LNCAP (cell line): ENCODE measurements around the gene SORCS2.

ENCODE experiments used
- TF ChIP-seq, protein P1 (sequence below): fragments of 450-650 bp; IDR thresholded peaks from 2 replicates; pipeline ENCODE4 v1.5.1; 2017; ENCODE audit warnings: mild to moderate bottlenecking

SORCS2 gene

DNA sequence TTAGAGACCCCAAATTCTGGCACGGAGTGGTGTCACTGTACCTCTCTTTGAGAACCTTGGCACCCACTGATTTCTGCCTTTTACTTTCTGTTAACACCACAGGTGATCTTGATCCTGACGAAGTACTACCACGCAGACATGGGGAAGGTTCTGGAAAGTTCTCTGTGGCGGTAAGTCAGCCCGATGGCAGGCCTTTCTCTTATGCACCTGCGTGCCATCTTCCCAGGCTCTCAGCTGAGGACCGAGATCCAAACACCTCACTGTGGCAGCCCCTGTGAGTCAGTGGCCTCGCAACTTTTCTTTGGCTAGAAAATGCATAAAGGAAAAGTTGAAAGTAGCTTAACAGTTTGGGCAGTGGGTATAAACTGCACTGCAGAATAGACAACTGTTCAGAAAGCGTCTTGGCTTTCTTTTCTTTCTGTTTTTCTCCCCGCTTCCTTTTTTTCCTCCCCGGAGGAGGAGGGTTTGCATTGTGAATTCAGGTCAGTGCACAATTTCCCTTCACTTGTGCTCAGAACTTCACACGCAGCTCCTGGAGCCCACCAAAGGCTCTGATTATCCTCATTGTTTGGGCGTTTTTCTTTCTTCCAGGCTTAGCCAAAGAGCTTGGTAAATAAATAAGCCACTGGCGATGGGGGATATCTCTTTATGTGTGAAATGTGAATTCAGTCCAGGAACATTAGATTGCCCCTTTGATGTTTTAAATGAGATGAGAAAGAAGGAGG is 204.0 kb downstream of the SORCS2 start:
- TF ChIP-seq, protein P1, sequence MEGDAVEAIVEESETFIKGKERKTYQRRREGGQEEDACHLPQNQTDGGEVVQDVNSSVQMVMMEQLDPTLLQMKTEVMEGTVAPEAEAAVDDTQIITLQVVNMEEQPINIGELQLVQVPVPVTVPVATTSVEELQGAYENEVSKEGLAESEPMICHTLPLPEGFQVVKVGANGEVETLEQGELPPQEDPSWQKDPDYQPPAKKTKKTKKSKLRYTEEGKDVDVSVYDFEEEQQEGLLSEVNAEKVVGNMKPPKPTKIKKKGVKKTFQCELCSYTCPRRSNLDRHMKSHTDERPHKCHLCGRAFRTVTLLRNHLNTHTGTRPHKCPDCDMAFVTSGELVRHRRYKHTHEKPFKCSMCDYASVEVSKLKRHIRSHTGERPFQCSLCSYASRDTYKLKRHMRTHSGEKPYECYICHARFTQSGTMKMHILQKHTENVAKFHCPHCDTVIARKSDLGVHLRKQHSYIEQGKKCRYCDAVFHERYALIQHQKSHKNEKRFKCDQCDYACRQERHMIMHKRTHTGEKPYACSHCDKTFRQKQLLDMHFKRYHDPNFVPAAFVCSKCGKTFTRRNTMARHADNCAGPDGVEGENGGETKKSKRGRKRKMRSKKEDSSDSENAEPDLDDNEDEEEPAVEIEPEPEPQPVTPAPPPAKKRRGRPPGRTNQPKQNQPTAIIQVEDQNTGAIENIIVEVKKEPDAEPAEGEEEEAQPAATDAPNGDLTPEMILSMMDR, result no peak

DNA sequence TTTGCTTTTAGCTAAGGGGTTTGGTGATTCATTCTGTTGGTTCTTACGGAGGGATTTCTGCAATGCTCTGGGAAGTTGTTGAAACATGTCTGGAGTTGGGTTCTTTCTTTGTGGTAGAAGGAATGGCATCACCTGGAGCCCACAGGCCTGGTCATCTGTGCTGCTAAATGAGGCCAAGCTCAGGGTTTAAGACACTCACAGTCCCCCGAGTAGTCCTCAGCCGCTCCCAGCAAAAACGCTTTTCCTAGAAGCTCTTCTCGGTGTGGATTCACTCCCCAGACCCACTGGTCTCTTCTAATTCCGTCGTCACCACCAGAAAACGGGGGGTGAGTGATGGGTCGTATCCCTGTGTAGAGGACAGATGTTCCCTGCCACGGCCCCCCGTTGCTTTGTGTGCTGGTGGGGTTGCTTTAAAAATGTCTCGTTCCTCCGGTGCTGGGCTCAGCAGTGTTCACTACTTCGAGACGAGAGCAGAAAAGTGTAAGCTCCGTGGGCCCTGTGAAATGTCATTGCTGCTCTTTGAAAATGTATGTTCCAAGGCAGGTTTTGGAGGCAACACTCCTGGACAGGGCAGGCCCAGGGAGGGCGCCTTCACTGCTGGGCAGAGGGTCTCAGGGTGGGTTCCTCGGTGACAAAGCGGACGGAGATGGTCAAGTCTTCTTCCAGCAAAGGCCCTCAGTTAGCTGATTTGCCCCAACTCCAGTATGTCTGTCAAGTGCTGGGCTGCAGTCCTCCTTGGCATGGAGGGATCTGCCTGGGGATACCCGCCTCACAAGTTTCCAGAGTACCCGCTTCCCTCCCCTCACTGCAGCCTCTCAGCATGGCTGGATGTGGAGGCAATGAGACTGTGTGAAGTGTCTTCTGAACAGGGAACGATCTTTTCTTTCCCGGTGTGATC is 205.1 kb downstream of the SORCS2 start:
- TF ChIP-seq, protein P1, result no peak

DNA sequence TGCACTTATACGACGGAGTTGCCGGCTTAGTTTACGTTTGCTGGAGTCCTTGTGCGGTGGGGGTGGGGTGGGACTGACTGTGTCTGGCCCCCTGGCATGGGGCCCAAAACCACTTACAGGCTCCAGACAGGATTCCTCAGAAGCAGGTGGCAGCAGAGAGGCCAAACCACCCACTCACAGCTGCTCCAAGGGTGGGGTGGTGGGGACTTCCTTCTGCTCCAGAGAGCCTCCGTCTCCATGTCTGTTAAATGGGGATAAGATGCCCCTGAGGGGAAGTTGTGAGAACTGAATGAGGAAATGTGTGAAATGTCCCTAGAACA is 205.7 kb downstream of the SORCS2 start:
- TF ChIP-seq, protein P1, result no peak

DNA sequence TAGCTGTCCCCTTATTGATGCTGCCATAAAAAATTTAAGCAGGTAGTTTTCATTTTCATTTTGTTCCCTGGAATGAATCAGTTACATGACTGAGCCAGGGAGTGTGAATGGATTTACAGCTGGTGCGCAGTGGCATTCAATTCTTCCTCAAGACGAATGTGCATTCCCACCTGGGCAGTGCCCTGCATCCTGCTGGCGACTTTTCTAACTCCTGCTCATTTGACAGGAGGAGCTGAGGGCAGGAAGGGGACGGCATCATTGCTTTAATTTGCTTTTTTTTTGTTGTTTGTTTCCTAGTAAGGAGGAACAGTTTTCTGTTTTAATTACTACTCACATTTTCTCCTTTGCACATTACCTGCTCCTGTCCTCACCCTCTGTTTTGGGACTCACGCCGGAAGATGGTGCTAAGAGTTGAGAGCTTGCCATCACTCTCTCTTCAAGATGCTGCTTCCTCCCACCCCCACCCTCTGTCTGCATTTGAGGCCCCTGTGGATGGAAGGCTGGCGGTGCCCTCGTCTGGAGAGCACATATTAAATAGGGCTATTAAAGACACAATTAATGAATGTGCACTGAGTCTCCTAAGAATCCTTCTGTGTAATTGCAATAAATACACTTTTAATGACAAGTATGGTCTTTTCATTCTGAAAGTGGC is 206.6 kb downstream of the SORCS2 start:
- TF ChIP-seq, protein P1, result no peak

DNA sequence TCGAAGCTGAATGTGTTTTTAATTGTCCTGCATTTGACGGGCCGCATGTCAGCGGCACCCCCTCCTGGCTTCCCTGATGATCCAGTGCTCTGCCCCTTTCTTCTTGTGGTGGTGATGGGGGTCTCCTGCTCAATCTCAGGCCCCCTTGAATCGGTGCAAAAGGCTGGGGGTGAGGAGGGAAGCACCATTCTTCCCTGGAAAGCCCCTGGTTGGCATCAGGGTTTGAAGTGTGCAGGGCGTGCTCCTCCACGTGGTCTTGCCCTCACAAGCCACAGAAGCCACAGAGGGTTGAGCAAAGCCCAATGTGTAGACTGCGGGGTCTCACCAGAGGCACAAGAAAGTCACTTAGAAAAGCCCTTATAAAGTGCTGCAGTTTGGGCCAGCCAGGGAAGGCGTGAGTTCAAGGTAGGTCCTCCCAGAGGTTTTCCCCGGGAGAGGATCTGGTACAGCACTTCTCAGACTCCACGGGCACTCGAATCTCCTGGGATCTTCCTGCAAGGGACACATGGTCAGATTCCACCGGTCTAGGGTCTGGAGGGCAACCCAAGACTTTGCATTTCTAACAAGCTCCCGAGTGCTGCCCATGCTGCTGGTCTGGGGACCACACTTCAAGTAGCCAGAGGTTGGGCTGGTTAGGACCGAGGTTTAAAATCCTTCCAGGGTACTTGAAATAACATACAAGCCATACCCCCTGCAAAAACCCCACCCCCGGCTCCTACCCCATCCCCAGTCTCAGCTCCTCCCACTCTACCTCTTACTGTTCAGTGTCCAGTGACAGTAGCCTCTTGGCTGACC is 207.3 kb downstream of the SORCS2 start:
- TF ChIP-seq, protein P1, result no peak

DNA sequence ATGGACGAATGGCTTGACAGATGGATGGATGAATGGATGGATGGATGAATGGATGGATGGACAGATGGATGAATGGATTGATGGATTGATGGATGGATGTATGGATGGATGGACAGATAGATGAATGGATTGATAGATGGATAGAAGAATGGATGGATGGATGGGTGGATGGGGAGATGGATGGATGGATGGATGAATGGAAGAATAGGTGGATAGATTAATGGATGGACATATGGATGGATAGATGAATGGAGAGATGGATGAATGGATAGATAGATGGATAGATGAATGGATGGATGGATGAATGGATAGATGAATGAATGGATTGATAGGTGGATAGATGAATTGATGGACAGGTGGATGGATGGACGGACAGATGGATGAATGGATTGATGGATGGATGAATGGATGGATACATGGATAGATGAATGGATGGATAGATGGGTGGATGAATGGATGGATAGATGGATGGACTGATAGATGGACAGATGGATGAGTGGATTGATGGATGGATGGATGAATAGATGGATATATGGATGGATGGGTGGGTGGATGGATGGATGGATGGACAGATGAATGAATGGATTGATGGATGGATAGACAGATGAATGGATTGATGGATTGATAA is 208.4 kb downstream of the SORCS2 start:
- TF ChIP-seq, protein P1, result no peak
